Lower lobe of right lung (tissue), 2 donors: ENCODE data around the gene TEKT5. TPM values are rescaled to one million over a fixed set of nuclear protein-coding genes. Genes with fewer than 3 reads are reported as not detected.
"Not testable (repeated sequence)": the region's sequence is repeated elsewhere in the genome, so short reads cannot be mapped to it uniquely, and the experiment has no call there.

Experiments used
- ATAC-seq, 2 donors: fragments of 200-7000 bp; cut with Tn5 transposase; one replicate each; pipeline ENCODE4 v1.9.1; 2020 to 2022; ENCODE audit warnings: mild to moderate bottlenecking in 2 of 2, moderate library complexity in 2 of 2
- DNase-seq: peaks from one replicate; pipeline ENCODE4 v3.0.0-alpha.2; 2020
- H3K27ac ChIP-seq: fragments of 200-600 bp; one replicate; pipeline ENCODE4 v1.8.0; 2022
- H3K27me3 ChIP-seq: fragments of 200-600 bp; one replicate; pipeline ENCODE4 v1.8.0; 2022; ENCODE audit warnings: low read depth
- H3K36me3 ChIP-seq: fragments of 200-600 bp; one replicate; pipeline ENCODE4 v1.8.0; 2022; ENCODE audit warnings: mild to moderate bottlenecking
- H3K4me1 ChIP-seq: fragments of 200-600 bp; one replicate; pipeline ENCODE4 v1.8.0; 2022
- H3K4me3 ChIP-seq: fragments of 200-600 bp; one replicate; pipeline ENCODE4 v1.8.0; 2022; ENCODE audit warnings: mild to moderate bottlenecking
- H3K9me3 ChIP-seq: fragments of 200-600 bp; one replicate; pipeline ENCODE4 v1.8.0; 2022
- CTCF ChIP-seq: fragments of 200-600 bp; IDR thresholded peaks from one replicate; pipeline ENCODE4 v1.8.0; 2022; ENCODE audit warnings: antibody characterized with exemption, mild to moderate bottlenecking
- intact Hi-C: fragments of 100-400 bp; cut with DNase I; formaldehyde crosslinking; loops from one replicate; pipeline ENCODE4 v1.11.0; 2022
- total RNA-seq: library from RNA; stranded (reverse); fragmentation: NEBNext Ultra II Directional; extraction: Animal tissue kit (Norgen Biotek cat#: 25700); gene quantifications from one replicate; pipeline ENCODE4 v1.2.1, GENCODE V29; 2021
- donor health status: DM: no; HTN: yes; CAD: no; lungs with severe emphysema.

TEKT5 gene
- total RNA-seq, 1 donor from 2014 or later, result not detected

DNA sequence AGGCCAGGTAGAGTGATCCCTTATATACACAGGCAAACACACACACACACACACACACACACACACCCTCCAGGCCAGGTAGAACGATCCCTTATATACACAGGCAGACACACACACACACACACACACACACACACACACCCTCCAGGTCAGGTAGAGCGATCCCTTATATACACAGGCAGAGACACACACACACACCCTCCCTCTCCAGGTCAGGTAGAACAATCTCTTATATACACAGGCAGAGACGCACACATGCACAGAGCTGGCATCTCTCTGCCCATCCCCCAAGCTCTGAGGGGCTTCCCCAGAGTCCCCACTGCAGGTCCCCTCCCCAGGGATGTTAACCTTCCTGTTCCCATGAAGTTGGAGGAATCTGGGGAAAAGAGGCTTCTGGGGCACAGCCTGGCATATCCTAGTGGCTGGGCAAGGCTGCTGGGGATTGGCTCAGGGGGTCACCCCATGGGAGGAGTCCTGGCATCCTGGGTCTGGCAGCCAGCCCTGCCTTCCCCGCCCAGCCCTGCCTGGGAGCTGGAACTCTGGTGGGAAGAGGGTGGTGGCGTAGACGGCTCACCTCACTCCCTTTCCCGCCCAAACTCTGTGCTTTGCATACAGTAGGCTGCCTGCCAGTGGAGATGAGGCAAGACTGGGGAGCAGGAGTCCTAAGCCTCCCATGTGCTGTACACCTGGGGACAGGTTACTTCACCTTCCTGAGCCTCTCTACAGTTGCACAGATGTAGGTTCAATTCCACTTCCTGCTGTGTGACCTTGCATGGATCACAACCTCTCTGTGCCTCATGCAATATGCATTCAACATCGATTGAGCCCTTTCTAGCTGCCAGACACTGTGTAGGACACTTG, 41.8 kb downstream of the TEKT5 start:
- ATAC-seq, result peak; percentile 97
- no peak for TF ChIP-seq CTCF
- intact Hi-C loops, result no loop called here
- no peaks in the 10 kb centered on the region for H3K9me3 ChIP-seq
- no peaks in the 10 kb centered on the region for H3K36me3 ChIP-seq
- H3K4me1 ChIP-seq, result no peaks in the 10 kb centered on the region
- no peaks in the 10 kb centered on the region for H3K27me3 ChIP-seq
- DNase-seq, result peak; percentile 91
- H3K4me3 ChIP-seq, result no peak overlapping the region
- H3K27ac ChIP-seq, result peak overlapping the region; percentile 36

- H3K4me3 ChIP-seq, H3K36me3 ChIP-seq, DNase-seq, H3K27me3 ChIP-seq, intact Hi-C loops, H3K9me3 ChIP-seq, ATAC-seq, H3K4me1 ChIP-seq: not testable (repeated sequence)
- peak overlapping the region; percentile 76 for H3K27ac ChIP-seq
These were observed 45.6 kb downstream of the TEKT5 start for GRCh38 chr16:10649098-10649497.

DNA sequence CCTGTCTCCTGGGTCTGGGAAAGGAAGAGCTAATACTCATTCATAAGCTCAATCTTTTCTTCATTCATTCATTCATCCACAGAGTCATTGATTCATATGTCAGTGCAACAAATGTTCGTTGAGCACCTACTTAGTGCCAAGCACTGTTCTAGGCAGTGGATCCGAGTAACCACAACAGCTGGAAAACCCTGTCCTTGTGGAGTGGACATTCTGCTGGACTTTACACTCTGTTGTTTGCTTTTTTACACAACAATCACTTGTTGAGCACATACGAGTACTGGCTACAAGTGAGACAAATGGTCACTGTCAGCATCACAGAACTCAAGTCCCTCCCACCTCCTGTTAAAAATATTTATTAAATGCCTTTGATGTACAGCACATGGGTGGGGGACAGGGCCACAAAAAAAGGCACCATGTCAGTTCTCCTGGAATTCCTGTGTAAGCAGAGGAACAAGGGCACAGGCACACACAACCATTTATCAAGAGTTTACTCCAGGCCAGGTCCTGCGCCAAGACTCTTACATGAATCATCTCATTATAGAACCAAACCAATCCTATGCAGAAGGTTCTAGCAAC, 46.9 kb downstream of the TEKT5 start:
- peaks cover 9% of the 10 kb centered on the region for H3K4me1 ChIP-seq
- no peaks in the 10 kb centered on the region for H3K9me3 ChIP-seq
- intact Hi-C loops, result no loop called here
- no peak for TF ChIP-seq CTCF
- peak overlapping the region; percentile 76 for H3K27ac ChIP-seq
- no peaks in the 10 kb centered on the region for H3K27me3 ChIP-seq
- no peak overlapping the region for H3K4me3 ChIP-seq
- DNase-seq (no peak), ATAC-seq (peak; percentile 16 to 46)
- H3K36me3 ChIP-seq, result no peaks in the 10 kb centered on the region

GRCh38 chr16:10647264-10647720, 47.4 kb downstream of the TEKT5 start:
- DNase-seq (no peak), ATAC-seq (no peak)
- no peaks in the 10 kb centered on the region for H3K9me3 ChIP-seq
- H3K36me3 ChIP-seq, result no peaks in the 10 kb centered on the region
- no peaks in the 10 kb centered on the region for H3K27me3 ChIP-seq
- intact Hi-C loops, result no loop called here
- H3K4me1 ChIP-seq, result peaks cover 13% of the 10 kb centered on the region
- TF ChIP-seq CTCF, result no peak
- H3K4me3 ChIP-seq, result no peak overlapping the region
- peak overlapping the region; percentile 76 for H3K27ac ChIP-seq

DNA sequence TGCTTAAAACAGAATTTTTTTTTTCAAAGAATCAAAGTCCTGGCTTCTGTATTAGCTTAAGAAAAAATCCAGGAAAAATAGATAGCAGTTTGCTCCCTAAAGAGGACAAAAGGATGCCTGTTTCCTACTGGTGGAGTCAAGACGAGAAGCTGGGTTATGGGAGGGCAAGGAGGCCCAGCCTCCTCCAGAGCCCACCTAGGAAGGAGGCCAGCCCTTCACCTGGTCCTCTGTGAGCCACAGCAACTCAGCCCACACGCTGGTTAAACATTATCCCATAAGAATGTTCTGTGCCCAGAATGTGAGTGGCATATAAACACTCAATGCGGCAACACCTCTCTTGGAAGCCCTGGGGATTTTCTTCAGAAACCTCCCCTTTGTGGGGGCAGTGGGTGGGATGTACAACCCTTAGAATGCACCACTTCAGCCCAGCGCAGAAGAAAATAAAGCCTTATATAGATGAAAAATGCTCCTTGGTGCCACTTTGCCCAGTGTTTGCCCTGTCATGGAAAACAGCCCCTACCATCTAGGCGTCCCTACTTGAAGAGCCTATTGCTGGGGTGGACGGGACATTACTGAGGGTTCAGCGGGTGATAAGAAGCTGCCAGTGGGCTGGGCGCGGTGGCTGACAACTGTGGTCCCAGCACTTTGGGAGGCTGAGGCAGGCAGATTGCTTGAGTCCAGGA, 48.0 kb downstream of the TEKT5 start:
- ATAC-seq (peak; percentile 90 to 91), DNase-seq (peak; percentile 74)
- Histone ChIP-seq H3K4me3 (no peak overlapping the region), H3K27me3 (no peaks in the 10 kb centered on the region), H3K4me1 (peaks cover 18% of the 10 kb centered on the region), H3K9me3 (no peaks in the 10 kb centered on the region), H3K36me3 (no peaks in the 10 kb centered on the region), H3K27ac (peak overlapping the region; percentile 76)
- TF ChIP-seq CTCF, result no peak
- intact Hi-C loops, result no loop called here
